ENCODE data around the gene CTSO.

DNA sequence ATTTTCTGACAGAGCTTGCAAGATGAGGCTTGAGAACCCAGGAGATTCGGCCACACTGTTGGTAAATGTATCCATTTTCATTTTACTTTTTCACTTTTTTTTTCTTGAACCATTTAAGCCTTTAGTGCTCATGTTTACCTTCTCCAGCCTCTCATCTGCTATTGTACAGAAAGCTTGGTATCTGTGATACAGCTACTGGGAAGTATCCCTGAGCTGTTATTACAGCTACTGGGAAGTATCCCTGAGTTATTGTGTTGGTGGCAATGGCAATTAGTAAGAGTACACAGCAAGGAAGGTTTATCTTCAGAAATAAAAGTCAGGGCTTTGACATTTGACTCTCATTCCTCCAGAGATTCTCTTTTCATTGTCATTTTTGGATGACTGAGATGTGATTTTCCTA lies 11.8 kb downstream of the CTSO start:
- TF ChIP-seq, protein P1, sequence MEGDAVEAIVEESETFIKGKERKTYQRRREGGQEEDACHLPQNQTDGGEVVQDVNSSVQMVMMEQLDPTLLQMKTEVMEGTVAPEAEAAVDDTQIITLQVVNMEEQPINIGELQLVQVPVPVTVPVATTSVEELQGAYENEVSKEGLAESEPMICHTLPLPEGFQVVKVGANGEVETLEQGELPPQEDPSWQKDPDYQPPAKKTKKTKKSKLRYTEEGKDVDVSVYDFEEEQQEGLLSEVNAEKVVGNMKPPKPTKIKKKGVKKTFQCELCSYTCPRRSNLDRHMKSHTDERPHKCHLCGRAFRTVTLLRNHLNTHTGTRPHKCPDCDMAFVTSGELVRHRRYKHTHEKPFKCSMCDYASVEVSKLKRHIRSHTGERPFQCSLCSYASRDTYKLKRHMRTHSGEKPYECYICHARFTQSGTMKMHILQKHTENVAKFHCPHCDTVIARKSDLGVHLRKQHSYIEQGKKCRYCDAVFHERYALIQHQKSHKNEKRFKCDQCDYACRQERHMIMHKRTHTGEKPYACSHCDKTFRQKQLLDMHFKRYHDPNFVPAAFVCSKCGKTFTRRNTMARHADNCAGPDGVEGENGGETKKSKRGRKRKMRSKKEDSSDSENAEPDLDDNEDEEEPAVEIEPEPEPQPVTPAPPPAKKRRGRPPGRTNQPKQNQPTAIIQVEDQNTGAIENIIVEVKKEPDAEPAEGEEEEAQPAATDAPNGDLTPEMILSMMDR (IDR thresholded peaks at IDR 0.05; ENCODE audit: poor library complexity): no peak
- no peak for TF ChIP-seq EZH2 (IDR thresholded peaks at IDR 0.05; ENCODE audit: borderline replicate concordance)

Data from hepatocyte (in vitro differentiated cells).